Naive thymus-derived CD8-positive, alpha-beta T cell (primary cell): ENCODE results near the gene PTAFR. TPM values are rescaled to one million over a fixed set of nuclear protein-coding genes. Genes with fewer than 3 reads are reported as not detected.

Experiments
- ATAC-seq, 2 donors: fragments of 150-1000 bp; cut with Tn5 transposase in 1 of 2; sonication (Bioruptor Pico), chemical (Tn5 transposase) in 1 of 2; 1 replicate in 1 of 2; 2 replicates in 1 of 2; pipeline ENCODE4 v1.10.0; 2021; ENCODE audit warnings: mild to moderate bottlenecking in 2 of 2, moderate library complexity in 2 of 2
- POLR2A ChIA-PET: fragments of 350-600 bp; sonication (Branson Sonifier 250); formaldehyde crosslinking; loops from one replicate; lab custom pipeline; 2021; ENCODE audit warnings: antibody characterized with exemption; lab: Charles Lee
- DNase-seq, 10 donors: peaks; one replicate each; pipeline versions ENCODE4 v3.0.0 to v3.0.0-alpha.2; 2020 to 2022
- H3K27ac Mint-ChIP-seq, 10 donors: one replicate each; pipeline ENCODE4 v1.8.0; 2020 to 2022; ENCODE audit warnings: mild to moderate bottlenecking in 10 of 10, mixed read lengths in 10 of 10, moderate library complexity in 4 of 10, inconsistent platforms in 1 of 10
- H3K27me3 Mint-ChIP-seq, 5 donors: one replicate each; pipeline ENCODE4 v1.8.0; 2021 to 2022; ENCODE audit warnings: mixed read lengths in 5 of 5
- H3K36me3 Mint-ChIP-seq, 3 donors: one replicate each; pipeline ENCODE4 v1.8.0; 2020 to 2022; ENCODE audit warnings: mixed read lengths in 3 of 3, mild to moderate bottlenecking in 2 of 3, inconsistent platforms in 1 of 3
- H3K4me1 Mint-ChIP-seq, 4 donors: one replicate each; pipeline ENCODE4 v1.8.0; 2021 to 2022; ENCODE audit warnings: mixed read lengths in 4 of 4
- H3K4me3 Mint-ChIP-seq, 10 donors: one replicate each; pipeline ENCODE4 v1.8.0; 2020 to 2022; ENCODE audit warnings: mild to moderate bottlenecking in 10 of 10, mixed read lengths in 10 of 10, moderate library complexity in 6 of 10, inconsistent platforms in 1 of 10
- H3K9me3 Mint-ChIP-seq, 9 donors: one replicate each; pipeline ENCODE4 v1.8.0; 2020 to 2022; ENCODE audit warnings: mixed read lengths in 9 of 9, mild to moderate bottlenecking in 3 of 9, inconsistent platforms in 1 of 9, moderate library complexity in 1 of 9
- polyA plus RNA-seq, 3 donors: library from polyadenylated mRNA; unstranded; fragments of 300-500 nt; fragmentation: Illumina TruSeq; gene quantifications; one replicate each; pipeline ENCODE4 v1.2.3, GENCODE V29; 2021
- total RNA-seq, 8 experiments: library from RNA in 2 of 8; stranded (reverse) in 2 of 8; gene quantifications; one replicate each; pipeline ENCODE4 v1.2.3 and lab custom pipeline; 2021 to 2026

Gene PTAFR
- total and polyA plus RNA-seq, 5 experiments from 2014 or later = 0.34 to 1.1 (median 0.70) TPM

DNA sequence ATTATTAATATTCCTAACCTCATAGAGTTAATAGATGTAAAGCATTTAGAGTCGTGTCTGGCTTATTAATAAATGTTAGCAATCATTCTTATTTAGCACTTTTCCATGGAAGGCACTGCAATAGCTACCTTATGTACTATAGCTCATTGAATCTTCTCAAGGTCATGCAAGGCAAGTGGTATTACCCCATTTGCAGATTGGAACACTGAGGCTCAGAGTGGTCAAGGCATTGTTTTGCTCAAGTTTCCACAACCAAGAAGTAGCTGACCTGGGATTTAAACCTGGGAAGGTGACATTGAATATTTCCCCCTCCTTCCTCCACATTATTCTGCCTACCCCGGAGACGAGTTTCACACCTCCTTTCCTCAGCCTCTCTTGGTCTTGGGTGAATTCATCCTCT, 50.3 kb downstream of the PTAFR start:
- Mint-ChIP-seq H3K27me3 (peaks cover 2 to 30% (median 14%) of the 10 kb centered on the region in 5 donors), H3K9me3 (no peaks in the 10 kb centered on the region), H3K4me3 (no peak overlapping the region), H3K36me3 (no peaks in the 10 kb centered on the region), H3K27ac (no peak overlapping the region), H3K4me1 (peaks cover 0 to 27% (median under 1%) of the 10 kb centered on the region in 4 donors)
- ATAC-seq (no peak), DNase-seq (no peak)
- POLR2A ChIA-PET = interaction anchor here (0.7 kb wide), 1 partner anchor 13 kb away, joined by 6 read pairs; no protein-coding TSS in a partner anchor

DNA sequence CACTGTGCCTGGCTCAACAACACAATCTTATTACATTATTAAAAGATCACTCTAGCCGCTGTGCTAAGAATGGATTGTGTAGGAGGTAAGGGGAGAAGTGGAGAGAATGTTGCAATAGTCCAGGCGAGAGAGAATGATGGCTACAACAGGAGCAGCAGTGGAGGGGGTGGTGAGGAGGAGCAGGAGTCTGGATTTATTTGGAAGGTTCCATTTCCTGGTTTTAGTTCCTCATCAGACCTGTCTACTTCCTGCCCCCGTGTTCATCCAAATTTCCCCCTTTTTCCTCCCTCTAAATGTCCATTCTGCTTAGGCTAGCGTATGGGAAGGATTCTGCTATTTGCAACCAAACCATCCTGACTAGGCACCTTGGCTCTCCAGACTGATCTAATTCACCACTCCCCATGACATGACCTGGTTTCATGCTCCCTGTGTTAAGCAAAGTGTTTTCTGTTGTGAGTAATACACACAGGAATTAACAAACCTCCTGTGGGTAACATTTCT, 53.0 kb downstream of the PTAFR start:
- peaks cover 3 to 36% (median 16%) of the 10 kb centered on the region in 5 donors for H3K27me3 Mint-ChIP-seq
- H3K27ac Mint-ChIP-seq = peak overlapping the region in 2 of 10 donors; percentile 33 to 65
- no peaks in the 10 kb centered on the region for H3K9me3 Mint-ChIP-seq
- ATAC-seq (no peak), DNase-seq (no peak)
- peaks cover 0 to 26% (median under 1%) of the 10 kb centered on the region in 4 donors for H3K4me1 Mint-ChIP-seq
- no peaks in the 10 kb centered on the region for H3K36me3 Mint-ChIP-seq
- POLR2A ChIA-PET = no interaction called here
- no peak overlapping the region for H3K4me3 Mint-ChIP-seq

DNA sequence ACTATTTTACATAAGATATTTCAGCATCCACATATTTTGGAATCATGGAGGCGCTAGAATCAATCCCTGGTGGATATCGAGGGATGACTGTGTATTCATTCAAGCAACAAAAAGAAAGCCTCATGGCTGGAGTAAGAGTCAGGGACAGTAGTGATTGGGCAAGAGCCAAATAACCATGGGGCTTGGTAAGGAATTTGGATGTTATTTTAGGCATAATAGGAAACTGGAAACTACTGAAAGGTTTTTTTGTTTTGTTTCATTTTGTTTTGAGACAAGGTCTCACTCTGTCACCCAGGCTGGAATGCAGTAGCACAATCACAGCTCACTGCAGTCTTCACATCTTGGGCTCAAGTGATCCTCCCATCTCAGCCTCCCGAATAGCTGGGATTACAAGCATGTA, 54.3 kb downstream of the PTAFR start:
- Mint-ChIP-seq H3K4me3 (no peak overlapping the region), H3K27me3 (peaks cover 3 to 35% (median 14%) of the 10 kb centered on the region in 5 donors), H3K27ac (no peak overlapping the region), H3K9me3 (no peaks in the 10 kb centered on the region), H3K36me3 (no peaks in the 10 kb centered on the region), H3K4me1 (peaks cover 0 to 16% (median under 1%) of the 10 kb centered on the region in 4 donors)
- DNase-seq (no peak), ATAC-seq (no peak)
- POLR2A ChIA-PET = no interaction called here

DNA sequence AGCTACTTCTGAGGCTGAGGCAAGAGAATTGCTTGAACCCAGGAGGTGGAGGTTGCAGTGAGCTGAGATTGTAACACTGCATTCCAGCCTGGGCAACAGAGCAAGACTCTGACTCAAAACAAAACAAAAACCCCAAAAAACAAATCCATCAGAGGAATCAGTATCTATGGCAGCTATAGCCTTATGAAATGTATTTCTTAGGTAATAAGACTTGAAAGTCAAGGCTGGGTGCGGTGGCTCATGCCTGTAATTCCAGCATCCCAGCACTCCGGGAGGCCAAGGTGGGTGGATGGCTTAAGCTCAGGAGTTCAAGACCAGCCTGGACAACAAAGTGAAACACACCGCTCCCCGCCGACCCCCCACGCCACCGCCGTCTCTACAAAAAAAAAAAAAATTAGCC, 56.9 kb downstream of the PTAFR start:
- H3K27me3 Mint-ChIP-seq = peaks cover 1 to 21% (median 8%) of the 10 kb centered on the region in 5 donors
- POLR2A ChIA-PET = interaction anchor here (0.7 kb wide), 2 partner anchors 15 to 183 kb away, joined by 3 read pairs; no protein-coding TSS in a partner anchor

DNA sequence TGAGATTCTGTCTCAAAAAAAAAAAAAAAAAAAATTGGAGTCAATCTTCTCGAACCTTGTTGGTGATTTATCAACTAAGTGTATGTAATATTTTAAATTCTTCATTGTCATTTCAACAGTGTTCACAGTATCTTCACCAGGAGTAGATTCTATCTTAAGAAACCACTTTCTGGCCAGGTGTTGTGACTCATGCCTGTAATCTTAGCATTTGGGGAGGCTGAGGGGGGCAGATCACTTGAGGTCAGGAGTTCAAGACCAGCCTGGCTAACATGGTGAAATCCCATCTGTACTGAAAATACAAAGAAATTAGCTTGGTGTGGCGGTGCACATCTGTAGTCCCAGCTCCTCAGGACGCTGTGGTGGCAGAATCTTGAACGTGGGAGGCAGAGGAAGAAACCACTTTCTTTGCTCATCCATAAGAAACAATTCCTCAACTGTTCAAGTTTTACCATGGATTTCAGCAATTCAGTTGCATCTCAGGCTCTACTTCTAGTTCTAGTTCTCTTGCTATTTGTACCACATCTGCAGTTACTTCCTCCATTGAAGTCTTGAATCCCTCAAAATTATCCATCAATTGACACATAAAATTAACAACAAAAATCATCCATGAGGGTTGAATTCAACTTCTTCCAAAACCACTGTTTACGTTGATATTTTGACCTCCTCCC, 57.7 kb downstream of the PTAFR start:
- Mint-ChIP-seq H3K9me3 (no peaks in the 10 kb centered on the region), H3K4me3 (no peak overlapping the region), H3K27me3 (peaks cover 1 to 21% (median 8%) of the 10 kb centered on the region in 5 donors), H3K36me3 (no peaks in the 10 kb centered on the region), H3K4me1 (peaks cover 0 to 20% (median 7%) of the 10 kb centered on the region in 4 donors), H3K27ac (no peak overlapping the region)
- DNase-seq = no peak
- ATAC-seq = no peak
- POLR2A ChIA-PET = interaction anchor here (0.7 kb wide), 1 partner anchor 212 kb away, joined by 4 read pairs; no protein-coding TSS in a partner anchor

More for the DNA sequence above, 56.9 kb downstream of the PTAFR start:
- H3K36me3 Mint-ChIP-seq = no peaks in the 10 kb centered on the region
- H3K27ac Mint-ChIP-seq = no peak overlapping the region
- no peak for ATAC-seq
- H3K4me3 Mint-ChIP-seq = no peak overlapping the region
- no peaks in the 10 kb centered on the region for H3K9me3 Mint-ChIP-seq
- peaks cover 0 to 16% (median 7%) of the 10 kb centered on the region in 4 donors for H3K4me1 Mint-ChIP-seq
- no peak for DNase-seq

DNA sequence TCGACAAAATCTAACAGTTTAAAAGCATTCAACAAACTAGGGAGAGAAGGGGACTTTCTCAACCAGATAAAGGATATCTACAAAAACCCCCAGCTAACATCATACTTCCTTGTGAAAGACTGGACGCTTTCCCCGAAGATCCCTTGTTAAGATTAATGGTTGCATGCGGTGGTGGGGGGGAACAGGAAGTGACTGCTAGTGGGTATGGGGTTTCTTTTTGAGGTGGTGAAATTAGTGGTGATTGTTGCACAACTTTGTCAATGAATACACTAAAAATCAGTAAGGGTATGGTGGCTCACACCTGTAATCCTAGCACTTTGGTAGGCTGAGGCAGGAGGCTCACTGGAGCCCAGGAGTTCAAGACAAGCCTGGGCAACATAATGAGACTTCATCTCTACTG, 61.2 kb downstream of the PTAFR start:
- Mint-ChIP-seq H3K4me1 (peaks cover 2 to 34% (median 7%) of the 10 kb centered on the region in 4 donors), H3K9me3 (no peaks in the 10 kb centered on the region), H3K27me3 (peaks cover 0 to 21% (median 4%) of the 10 kb centered on the region in 5 donors), H3K4me3 (peak overlapping the region in 1 of 10 donors; percentile 15), H3K27ac (peak overlapping the region in 4 of 10 donors; percentile 7 to 35 (median 26)), H3K36me3 (no peaks in the 10 kb centered on the region)
- ATAC-seq (peak in 1 of 2 donors; percentile 73), DNase-seq (peak in 5 of 10 donors; percentile 8 to 28 (median 17))
- POLR2A ChIA-PET = no interaction called here

DNA sequence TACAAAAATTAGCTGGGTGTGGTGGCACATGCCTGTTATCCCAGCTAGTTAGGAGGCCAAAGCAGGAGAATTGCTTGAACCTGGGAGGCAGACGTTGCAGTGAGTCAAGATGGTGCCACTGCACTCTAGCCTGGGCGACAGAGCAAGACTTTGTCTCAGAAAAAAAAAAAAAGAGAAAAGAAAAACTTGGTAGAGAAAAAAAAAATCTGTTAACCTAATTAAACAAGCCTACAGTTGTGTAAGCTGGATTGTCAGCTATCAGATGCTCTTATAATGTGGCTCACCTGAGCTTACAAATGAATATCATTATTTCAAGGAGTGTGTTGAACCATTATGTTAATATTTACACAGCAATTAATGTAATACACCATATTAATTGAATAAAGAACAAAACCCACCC, 61.6 kb downstream of the PTAFR start:
- Mint-ChIP-seq H3K27ac (peak overlapping the region in 2 of 10 donors; percentile 7 to 24), H3K4me1 (peaks cover 2 to 34% (median 7%) of the 10 kb centered on the region in 4 donors), H3K36me3 (no peaks in the 10 kb centered on the region), H3K27me3 (peaks cover 0 to 21% (median 4%) of the 10 kb centered on the region in 5 donors), H3K4me3 (no peak overlapping the region), H3K9me3 (no peaks in the 10 kb centered on the region)
- POLR2A ChIA-PET = no interaction called here
- DNase-seq = no peak
- ATAC-seq = no peak

DNA sequence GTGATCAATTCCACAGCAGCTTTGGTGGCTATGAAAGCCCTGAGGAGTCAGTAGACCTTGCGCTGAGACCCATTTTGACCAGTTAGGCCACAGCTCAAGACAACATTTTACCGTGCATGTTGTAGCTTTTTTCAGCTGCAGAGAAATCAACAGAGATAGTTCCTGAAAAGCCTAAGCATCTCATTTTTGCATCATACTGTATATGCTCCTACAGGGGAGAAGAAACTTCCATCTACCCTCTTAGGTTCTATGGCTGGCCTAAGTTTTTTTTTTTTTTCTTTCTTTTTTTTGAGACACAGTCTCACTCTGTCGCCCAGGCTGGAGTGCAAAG, 63.3 kb downstream of the PTAFR start:
- Mint-ChIP-seq H3K27ac (peak overlapping the region in 1 of 10 donors; percentile 32), H3K9me3 (no peaks in the 10 kb centered on the region), H3K4me3 (no peak overlapping the region), H3K36me3 (no peaks in the 10 kb centered on the region), H3K27me3 (peaks cover 0 to 11% (median 2%) of the 10 kb centered on the region in 5 donors), H3K4me1 (peaks cover 2 to 34% (median 7%) of the 10 kb centered on the region in 4 donors)
- POLR2A ChIA-PET = no interaction called here
- ATAC-seq (no peak), DNase-seq (no peak)

DNA sequence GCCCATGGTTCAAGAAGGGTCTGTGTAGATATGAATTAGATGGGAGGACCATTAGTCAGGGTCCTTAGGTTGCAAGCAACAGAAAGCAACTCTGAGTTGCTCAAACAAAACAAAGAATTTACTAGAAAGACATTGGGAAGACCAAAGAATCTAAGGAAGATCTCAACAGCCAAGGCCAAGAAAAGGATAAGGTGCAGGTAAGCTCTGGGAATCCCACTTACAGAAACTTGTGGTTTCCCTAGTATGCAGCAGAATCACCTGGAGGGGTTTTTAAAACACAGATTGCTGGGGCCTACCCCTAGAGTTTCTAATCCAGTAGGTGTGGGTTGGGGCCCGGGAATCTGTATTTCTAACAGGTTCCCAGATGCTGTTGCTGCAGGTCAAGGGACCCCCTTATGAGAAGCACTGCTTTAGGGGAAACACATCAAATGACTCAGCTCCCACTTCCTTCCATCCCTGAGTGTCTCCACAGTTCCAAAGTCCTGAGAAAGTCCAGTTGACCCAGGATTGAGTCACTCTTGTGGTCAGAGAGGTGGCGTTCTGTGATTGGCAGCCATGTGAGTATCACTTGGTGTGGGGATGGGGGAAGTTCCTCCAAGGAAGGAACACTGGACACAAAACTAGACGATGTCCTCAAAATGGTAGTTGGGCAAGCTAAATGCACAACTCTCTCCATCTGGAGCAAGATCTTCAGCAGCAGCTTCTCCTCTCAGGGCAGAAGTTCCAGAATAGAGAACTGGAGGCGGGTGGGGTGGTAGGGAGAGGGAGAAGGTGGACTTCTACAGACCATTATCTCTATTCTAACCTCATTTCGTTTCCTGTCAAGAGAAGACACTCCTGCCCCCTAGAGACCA, 63.9 kb downstream of the PTAFR start:
- Mint-ChIP-seq H3K9me3 (no peaks in the 10 kb centered on the region), H3K27me3 (peaks cover 0 to 9% (median 2%) of the 10 kb centered on the region in 5 donors), H3K36me3 (no peaks in the 10 kb centered on the region), H3K4me1 (peaks cover 2 to 34% (median 7%) of the 10 kb centered on the region in 4 donors), H3K4me3 (no peak overlapping the region), H3K27ac (peak overlapping the region in 1 of 10 donors; percentile 32)
- ATAC-seq = no peak
- peak in 1 of 10 donors; percentile 7 for DNase-seq
- POLR2A ChIA-PET = no interaction called here

DNA sequence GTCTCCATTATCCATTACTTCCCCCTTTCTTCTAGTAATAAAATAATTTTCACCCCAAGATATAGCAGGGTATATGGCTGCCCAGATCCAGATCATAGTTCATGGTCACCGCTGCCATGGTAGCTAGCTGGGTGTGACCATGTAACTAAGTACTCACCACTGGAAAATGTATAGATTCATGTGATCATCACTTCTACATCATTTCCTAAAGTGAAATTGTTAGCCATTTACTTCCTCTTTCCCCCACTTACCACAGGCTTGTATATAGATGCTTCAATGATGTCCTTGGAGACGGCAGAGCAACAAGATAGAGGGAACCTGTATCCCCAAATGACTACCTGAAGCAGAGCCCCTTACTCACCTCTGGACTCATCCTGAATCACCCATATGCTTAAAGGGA, 65.3 kb downstream of the PTAFR start:
- POLR2A ChIA-PET = no interaction called here
- Mint-ChIP-seq H3K9me3 (no peaks in the 10 kb centered on the region), H3K36me3 (no peaks in the 10 kb centered on the region), H3K27ac (peak overlapping the region in 2 of 10 donors; percentile 21 to 46), H3K27me3 (peaks cover 0 to 3% (median 0%) of the 10 kb centered on the region in 5 donors), H3K4me3 (no peak overlapping the region), H3K4me1 (peaks cover 2 to 34% (median 7%) of the 10 kb centered on the region in 4 donors)
- DNase-seq (no peak), ATAC-seq (no peak)

DNA sequence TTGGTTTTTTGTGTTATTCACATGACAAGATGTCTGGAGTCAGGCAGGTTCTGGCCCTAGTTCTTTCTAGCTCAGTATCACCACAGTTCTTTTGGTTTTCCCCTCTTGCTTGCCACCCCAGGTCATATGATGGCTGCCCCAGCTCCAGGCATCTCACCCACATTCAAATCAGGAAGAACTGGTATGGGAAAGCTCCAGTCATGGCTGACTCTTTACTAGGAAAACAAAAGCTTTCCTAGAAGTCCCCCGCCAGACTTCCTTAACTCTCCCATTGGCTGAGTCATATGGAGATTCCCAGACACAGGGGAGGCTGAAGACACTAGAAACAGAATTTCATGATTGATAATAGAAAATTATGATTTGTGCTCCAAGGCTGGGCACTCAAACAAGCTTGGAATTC, 65.9 kb downstream of the PTAFR start:
- Mint-ChIP-seq H3K4me3 (no peak overlapping the region), H3K4me1 (peaks cover 2 to 34% (median 6%) of the 10 kb centered on the region in 4 donors), H3K27me3 (peaks cover 0 to 3% (median 0%) of the 10 kb centered on the region in 5 donors), H3K36me3 (no peaks in the 10 kb centered on the region), H3K9me3 (no peaks in the 10 kb centered on the region), H3K27ac (peak overlapping the region in 1 of 10 donors; percentile 21)
- DNase-seq (no peak), ATAC-seq (no peak)
- POLR2A ChIA-PET = interaction anchor here (0.7 kb wide), 1 partner anchor 197 kb away, joined by 3 read pairs; no protein-coding TSS in a partner anchor

DNA sequence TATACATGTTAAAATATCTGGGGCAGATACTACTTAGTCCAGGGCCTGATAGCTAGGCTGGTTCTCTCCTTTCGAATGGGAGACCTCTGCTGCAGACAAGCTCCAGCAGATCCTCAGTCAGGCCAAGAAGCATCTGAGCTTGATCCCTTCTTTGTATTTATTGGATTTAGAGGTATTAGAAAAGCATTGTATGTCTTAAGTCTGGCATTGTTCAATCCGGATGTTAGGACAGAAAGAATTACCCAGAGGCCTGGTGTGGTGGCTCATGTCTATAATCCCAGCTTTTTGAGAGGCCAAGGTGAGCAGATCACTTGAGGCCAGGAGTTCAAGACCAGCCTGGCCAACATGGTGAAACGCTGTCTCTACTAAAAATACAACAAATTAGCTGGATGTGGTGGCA, 66.9 kb downstream of the PTAFR start:
- H3K4me3 Mint-ChIP-seq = no peak overlapping the region
- H3K36me3 Mint-ChIP-seq = no peaks in the 10 kb centered on the region
- peaks cover 0 to 3% (median 0%) of the 10 kb centered on the region in 5 donors for H3K27me3 Mint-ChIP-seq
- no peak for ATAC-seq
- no peak for DNase-seq
- H3K4me1 Mint-ChIP-seq = peaks cover 0 to 24% (median under 1%) of the 10 kb centered on the region in 4 donors
- H3K9me3 Mint-ChIP-seq = no peaks in the 10 kb centered on the region
- no peak overlapping the region for H3K27ac Mint-ChIP-seq
- POLR2A ChIA-PET = interaction anchor here (0.9 kb wide), 1 partner anchor 20 kb away, joined by 4 read pairs; no protein-coding TSS in a partner anchor
